MM.1S (cell line): ENCODE results near the gene NANS.
"Not testable (repeated sequence)": the region's sequence is repeated elsewhere in the genome, so short reads cannot be mapped to it uniquely, and the experiment has no call there.

Experiments used
- DNase-seq: peaks from one replicate; pipeline ENCODE4 v3.0.0-alpha.2; 2015
- H2AFZ ChIP-seq: fragments of 300-600 bp; sonication (generic); 2 replicates; pipeline ENCODE4 v1.6.0; 2016; ENCODE audit warnings: antibody characterized with exemption, low read length
- H3F3A ChIP-seq: fragments of 300-600 bp; sonication (generic); 2 replicates; pipeline ENCODE4 v1.6.1; 2016; ENCODE audit warnings: mild to moderate bottlenecking, antibody characterized with exemption, low read length, moderate library complexity, mixed read lengths; ENCODE audit not compliant: insufficient read depth
- H3K27ac ChIP-seq: fragments of 300-600 bp; sonication (generic); 2 replicates; pipeline ENCODE4 v1.5.1; 2016; ENCODE audit warnings: mild to moderate bottlenecking, low read length
- H3K27me3 ChIP-seq: fragments of 300-600 bp; sonication (generic); replicated peaks from 2 replicates; pipeline ENCODE4 v1.6.0; 2016; ENCODE audit warnings: low read length; ENCODE audit not compliant: insufficient read depth
- H3K36me3 ChIP-seq: fragments of 300-600 bp; sonication (generic); replicated peaks from 2 replicates; pipeline ENCODE4 v1.6.1; 2016; ENCODE audit warnings: mild to moderate bottlenecking, low read length, mixed read lengths; ENCODE audit not compliant: insufficient read depth
- H3K4me1 ChIP-seq: fragments of 300-600 bp; sonication (generic); 2 replicates; pipeline ENCODE4 v1.6.1; 2016; ENCODE audit warnings: low read length, mixed read lengths
- H3K4me2 ChIP-seq: fragments of 300-600 bp; sonication (generic); 2 replicates; pipeline ENCODE4 v1.6.0; 2016; ENCODE audit warnings: low read depth, low read length
- H3K4me3 ChIP-seq: fragments of 300-600 bp; sonication (generic); 2 replicates; pipeline ENCODE4 v1.5.1; 2016; ENCODE audit warnings: low read length, mixed read lengths
- H3K79me2 ChIP-seq: fragments of 300-600 bp; sonication (generic); 2 replicates; pipeline ENCODE4 v1.6.1; 2016; ENCODE audit warnings: mixed run types, low read length, mixed read lengths
- H3K9ac ChIP-seq: fragments of 300-600 bp; sonication (generic); 2 replicates; pipeline ENCODE4 v1.6.1; 2016; ENCODE audit warnings: low read length, mixed read lengths
- H3K9me2 ChIP-seq: fragments of 300-600 bp; sonication (generic); replicated peaks from 2 replicates; pipeline ENCODE4 v1.6.1; 2016; ENCODE audit warnings: mild to moderate bottlenecking, low read length, mixed read lengths; ENCODE audit not compliant: insufficient read depth
- H3K9me3 ChIP-seq: fragments of 300-600 bp; sonication (generic); replicated peaks from 2 replicates; pipeline ENCODE4 v1.6.1; 2016; ENCODE audit warnings: mild to moderate bottlenecking, low read length, mixed read lengths; ENCODE audit not compliant: insufficient read depth
- H4K20me1 ChIP-seq: fragments of 300-600 bp; sonication (generic); 2 replicates; pipeline ENCODE4 v1.6.1; 2016; ENCODE audit warnings: mild to moderate bottlenecking, low read length, moderate library complexity, mixed read lengths; ENCODE audit not compliant: insufficient read depth
- CTCF ChIP-seq: fragments of 300-600 bp; sonication (generic); IDR thresholded peaks from 2 replicates; pipeline ENCODE4 v1.5.1; 2016; ENCODE audit warnings: antibody characterized with exemption, low read length, mixed read lengths
- EZH2 ChIP-seq: fragments of 300-600 bp; sonication (generic); optimal IDR thresholded peaks from 2 replicates; pipeline ENCODE3; 2017; ENCODE audit warnings: low read depth, mild to moderate bottlenecking, antibody characterized with exemption, low read length, mixed read lengths
- EZH2phosphoT487 ChIP-seq: fragments of 300-600 bp; sonication (generic); IDR thresholded peaks from 2 replicates; pipeline ENCODE4 v1.6.1; 2018; ENCODE audit warnings: antibody characterized with exemption, low read length

Gene NANS

GRCh38 chr9:98128316-98128715, 71.8 kb downstream of the NANS start:
- H3K9me3 ChIP-seq = no peaks in the 10 kb centered on the region
- no peaks in the 10 kb centered on the region for H4K20me1 ChIP-seq
- no peak for TF ChIP-seq EZH2
- TF ChIP-seq CTCF = no peak
- TF ChIP-seq EZH2phosphoT487 = no peak
- no peaks in the 10 kb centered on the region for H3K27me3 ChIP-seq
- no peaks in the 10 kb centered on the region for H3K36me3 ChIP-seq
- H3K9ac ChIP-seq = no peak overlapping the region
- H2AFZ ChIP-seq = no peak overlapping the region
- no peak for DNase-seq
- no peaks in the 10 kb centered on the region for H3K79me2 ChIP-seq
- no peak overlapping the region for H3K4me2 ChIP-seq
- no peaks in the 10 kb centered on the region for H3K9me2 ChIP-seq
- H3F3A ChIP-seq = no peaks in the 10 kb centered on the region
- H3K27ac ChIP-seq = no peak overlapping the region
- H3K4me3 ChIP-seq = no peak overlapping the region
- H3K4me1 ChIP-seq = peaks cover 8% of the 10 kb centered on the region; the same call in 1 of the 2 replicates

- H3K9me2 ChIP-seq = no peaks in the 10 kb centered on the region
- no peak overlapping the region for H2AFZ ChIP-seq
- H3K4me2 ChIP-seq = no peak overlapping the region
- H3K9ac ChIP-seq = no peak overlapping the region
- TF ChIP-seq EZH2 (no peak), EZH2phosphoT487 (no peak), CTCF (no peak)
- no peaks in the 10 kb centered on the region for H3K9me3 ChIP-seq
- no peaks in the 10 kb centered on the region for H3K79me2 ChIP-seq
- H3F3A ChIP-seq = no peaks in the 10 kb centered on the region
- no peaks in the 10 kb centered on the region for H4K20me1 ChIP-seq
- H3K27me3 ChIP-seq = no peaks in the 10 kb centered on the region
- peaks cover 10% of the 10 kb centered on the region; the same call in 1 of the 2 replicates for H3K4me1 ChIP-seq
- H3K4me3 ChIP-seq = no peak overlapping the region
- no peaks in the 10 kb centered on the region for H3K36me3 ChIP-seq
- no peak for DNase-seq
- no peak overlapping the region for H3K27ac ChIP-seq
Observed at GRCh38 chr9:98129451-98129881, 72.9 kb downstream of the NANS start.

- H3K4me3 ChIP-seq, H2AFZ ChIP-seq, H3K27me3 ChIP-seq, H3K9ac ChIP-seq, H3K27ac ChIP-seq, H3K4me1 ChIP-seq, H3F3A ChIP-seq, H3K4me2 ChIP-seq, DNase-seq, H4K20me1 ChIP-seq, H3K9me3 ChIP-seq, H3K9me2 ChIP-seq, H3K36me3 ChIP-seq, H3K79me2 ChIP-seq: not testable (repeated sequence)
Observed at GRCh38 chr9:98130060-98130459, 73.5 kb downstream of the NANS start.

GRCh38 chr9:98130576-98131228, 74.2 kb downstream of the NANS start:
- no peaks in the 10 kb centered on the region for H3K9me2 ChIP-seq
- no peaks in the 10 kb centered on the region for H4K20me1 ChIP-seq
- H2AFZ ChIP-seq = no peak overlapping the region
- TF ChIP-seq EZH2 = no peak
- no peak overlapping the region for H3K4me3 ChIP-seq
- H3K79me2 ChIP-seq = no peaks in the 10 kb centered on the region
- H3K9ac ChIP-seq = no peak overlapping the region
- H3K27ac ChIP-seq = no peak overlapping the region
- DNase-seq = no peak
- H3K9me3 ChIP-seq = no peaks in the 10 kb centered on the region
- H3F3A ChIP-seq = no peaks in the 10 kb centered on the region
- H3K27me3 ChIP-seq = no peaks in the 10 kb centered on the region
- peaks cover 10% of the 10 kb centered on the region; the same call in 1 of the 2 replicates for H3K4me1 ChIP-seq
- H3K4me2 ChIP-seq = no peak overlapping the region
- H3K36me3 ChIP-seq = no peaks in the 10 kb centered on the region
